IMR-90 (cell line): ENCODE measurements around the gene TSPEAR. TPM values are rescaled to one million over a fixed set of nuclear protein-coding genes. Genes with fewer than 3 reads are reported as not detected.

Source experiments
- ATAC-seq: fragments of 200-7000 bp; cut with Tn5 transposase; 2 replicates; pipeline ENCODE4 v1.9.1; 2020; ENCODE audit warnings: low read depth, mild to moderate bottlenecking, moderate library complexity
- BruUV-seq: library from RNA; stranded (reverse); fragments of 400-500 nt; replicated peaks from 2 replicates; lab custom pipeline; 2021; lab: Mats Ljungman, UMichigan
- CTCF ChIA-PET: fragments of 300-600 bp; formaldehyde crosslinking; extraction: SDS; loops from one replicate; lab custom pipeline; 2021; ENCODE audit warnings: antibody characterized with exemption; lab: Yijun Ruan, JAX
- POLR2A ChIA-PET: fragments of 300-600 bp; sonication (Branson Sonifier 250); formaldehyde crosslinking; loops from one replicate; lab custom pipeline; 2022; ENCODE audit warnings: antibody characterized with exemption; ENCODE audit not compliant: unreplicated experiment; lab: Charles Lee
- DNase-seq: peaks from one replicate; pipeline ENCODE4 v3.0.0; 2013
- H2AFZ ChIP-seq: replicated peaks from 2 replicates; pipeline ENCODE3; 2013; ENCODE audit warnings: low read length, mild to moderate bottlenecking; ENCODE audit not compliant: poor library complexity
- H2AK5ac ChIP-seq: 2 replicates; pipeline ENCODE4 v1.6.1; 2013; ENCODE audit warnings: low read depth, low read length, inconsistent platforms
- H2AK9ac ChIP-seq: replicated peaks from 2 replicates; pipeline ENCODE3; 2013; ENCODE audit warnings: mild to moderate bottlenecking, low read depth, low read length, moderate library complexity; ENCODE audit not compliant: poor library complexity
- H2BK120ac ChIP-seq: 2 replicates; pipeline ENCODE4 v1.6.1; 2013; ENCODE audit warnings: low read depth, low read length, inconsistent platforms
- H2BK15ac ChIP-seq: 3 replicates; pipeline ENCODE4 v1.6.1; 2013; ENCODE audit warnings: low read depth, low read length, inconsistent platforms
- H2BK20ac ChIP-seq: 2 replicates; pipeline ENCODE4 v1.6.1; 2013; ENCODE audit warnings: low read depth, mild to moderate bottlenecking, inconsistent platforms, low read length, moderate library complexity
- H2BK5ac ChIP-seq: 2 replicates; pipeline ENCODE4 v1.6.1; 2013; ENCODE audit warnings: mild to moderate bottlenecking, low read depth, low read length, inconsistent platforms; ENCODE audit not compliant: poor library complexity, severe bottlenecking
- H3K14ac ChIP-seq: replicated peaks from 2 replicates; pipeline ENCODE4 v1.6.1; 2013; ENCODE audit warnings: low read depth, low read length, inconsistent platforms
- H3K18ac ChIP-seq: 2 replicates; pipeline ENCODE4 v1.6.1; 2013; ENCODE audit warnings: low read depth, low read length, control low read depth
- H3K23ac ChIP-seq: 2 replicates; pipeline ENCODE4 v1.6.1; 2013; ENCODE audit warnings: low read depth, low read length, inconsistent platforms
- H3K27ac ChIP-seq: 2 replicates; pipeline ENCODE4 v1.5.1; 2013; ENCODE audit warnings: mild to moderate bottlenecking, control low read depth, low read length; ENCODE audit not compliant: insufficient read depth
- H3K27me3 ChIP-seq: 2 replicates; pipeline ENCODE4 v1.6.1; 2013; ENCODE audit warnings: low read length; ENCODE audit not compliant: control insufficient read depth, insufficient read depth
- H3K36me3 ChIP-seq: 2 replicates; pipeline ENCODE4 v1.6.1; 2013; ENCODE audit warnings: low read length, mixed read lengths; ENCODE audit not compliant: control insufficient read depth, insufficient read depth
- H3K4ac ChIP-seq: 2 replicates; pipeline ENCODE4 v1.6.1; 2013; ENCODE audit warnings: low read depth, low read length, inconsistent platforms
- H3K4me1 ChIP-seq: 2 replicates; pipeline ENCODE4 v1.6.1; 2013; ENCODE audit warnings: low read length, mixed read lengths; ENCODE audit not compliant: control insufficient read depth, insufficient read depth
- H3K4me2 ChIP-seq: 2 replicates; pipeline ENCODE4 v1.6.1; 2013; ENCODE audit warnings: low read depth, mild to moderate bottlenecking, control low read depth, low read length, moderate library complexity
- H3K4me3 ChIP-seq: 2 replicates; pipeline ENCODE4 v1.5.1; 2013; ENCODE audit warnings: low read depth, mild to moderate bottlenecking, control low read depth, low read length, moderate library complexity; ENCODE audit not compliant: insufficient read depth
- H3K56ac ChIP-seq: 2 replicates; pipeline ENCODE4 v1.6.1; 2013; ENCODE audit warnings: low read length, inconsistent platforms; ENCODE audit not compliant: insufficient read depth; ENCODE audit errors: extremely low read depth
- H3K79me1 ChIP-seq, 2 experiments: 2 replicates each; pipeline ENCODE4 v1.6.1; 2013; ENCODE audit warnings: low read length in 2 of 2, inconsistent platforms in 1 of 2, low read depth in 1 of 2
- H3K9ac ChIP-seq: 2 replicates; pipeline ENCODE4 v1.6.1; 2013; ENCODE audit warnings: low read depth, low read length, control low read depth
- H3K9me1 ChIP-seq: 2 replicates; pipeline ENCODE4 v1.6.1; 2013; ENCODE audit warnings: low read length, inconsistent platforms; ENCODE audit not compliant: insufficient read depth
- H3K9me3 ChIP-seq: 2 replicates; pipeline ENCODE4 v1.6.1; 2013; ENCODE audit warnings: low read length; ENCODE audit not compliant: control insufficient read depth, insufficient read depth
- H4K20me1 ChIP-seq: 2 replicates; pipeline ENCODE4 v1.6.1; 2013; ENCODE audit warnings: low read length, inconsistent platforms; ENCODE audit not compliant: insufficient read depth
- H4K5ac ChIP-seq: 2 replicates; pipeline ENCODE4 v1.6.1; 2013; ENCODE audit warnings: mild to moderate bottlenecking, low read depth, low read length, control low read depth
- H4K8ac ChIP-seq, 2 experiments: 2 replicates each; pipeline ENCODE4 v1.6.1; 2013; ENCODE audit warnings: low read depth in 2 of 2, low read length in 2 of 2, control low read depth in 1 of 2, inconsistent platforms in 1 of 2
- H4K91ac ChIP-seq: 2 replicates; pipeline ENCODE4 v1.6.1; 2013; ENCODE audit warnings: low read depth, low read length, inconsistent platforms; ENCODE audit not compliant: insufficient read depth
- FOS ChIP-seq: fragments of 150-350 bp; IDR thresholded peaks from 2 replicates; pipeline ENCODE4 v1.6.1; 2016; ENCODE audit warnings: low read depth, low read length
- MAFK ChIP-seq: IDR thresholded peaks from 2 replicates; pipeline ENCODE4 v1.6.1; 2012; ENCODE audit warnings: low read depth, low read length, improper control_type of control experiment
- RFX5 ChIP-seq: IDR thresholded peaks from 2 replicates; pipeline ENCODE4 v1.8.0; 2012; ENCODE audit warnings: low read depth, mild to moderate bottlenecking, low read length, moderate library complexity
- SMC3 ChIP-seq: fragments of 150-350 bp; IDR thresholded peaks from 2 replicates; pipeline ENCODE4 v1.6.1; 2016; ENCODE audit warnings: low read depth, mild to moderate bottlenecking, antibody characterized with exemption, low read length, moderate library complexity
- WGBS, 2 experiments: methylation state at CpG; one replicate each; pipeline versions ENCODE4 v1.1.5 to v1.1.7; 2013; ENCODE audit warnings: missing lambda C conversion rate in 2 of 2; ENCODE audit not compliant: insufficient read length in 1 of 2; ENCODE audit errors: extremely low coverage in 2 of 2; 5-methylcytosine and 5-hydroxymethylcytosine counted together
- dilution Hi-C: fragments of 300-500 bp; cut with HindIII; formaldehyde crosslinking; loops from one replicate; pipeline ENCODE4 v1.14.3; 2018; ENCODE audit warnings: low sequenced_read_pairs; ENCODE audit not compliant: unreplicated experiment
- in situ Hi-C: fragments of 300-500 bp; cut with MboI; formaldehyde crosslinking; loops from 3 replicates; pipeline ENCODE4 v1.14.3; 2019; ENCODE audit warnings: low sequenced_read_pairs, inconsistent platforms, mixed read lengths
- intact Hi-C: fragments of 100-400 bp; cut with micrococcal nuclease; formaldehyde crosslinking; loops from 2 replicates; pipeline ENCODE4 v1.10.0; 2022
- polyA plus RNA-seq, 3 experiments: library from polyadenylated mRNA; depleted of rRNA; stranded (reverse); fragments of >200 nt; gene quantifications; 2 replicates each; pipeline ENCODE4 v1.2.3, GENCODE V29; 2012; ENCODE audit warnings: low replicate concordance in 1 of 3
- total RNA-seq: library from RNA; depleted of rRNA; stranded (reverse); fragments of >200 nt; gene quantifications from 2 replicates; pipeline ENCODE4 v1.2.3, GENCODE V29; 2012
- TF ChIP-seq, protein P1 (sequence below): fragments of 150-350 bp; IDR thresholded peaks from 2 replicates; pipeline ENCODE4 v1.6.1; 2017; ENCODE audit warnings: mild to moderate bottlenecking, antibody characterized with exemption, low read length, low read depth
- TF ChIP-seq, protein P2 (sequence below): conservative IDR thresholded peaks from 2 replicates; pipeline ENCODE4 v1.5.1; 2012; ENCODE audit warnings: mild to moderate bottlenecking, low read depth, low read length, improper control_type of control experiment

Gene TSPEAR
- total and polyA plus RNA-seq, 2 of the 4 experiments (the other 2 are of a cell fraction) = not detected

DNA sequence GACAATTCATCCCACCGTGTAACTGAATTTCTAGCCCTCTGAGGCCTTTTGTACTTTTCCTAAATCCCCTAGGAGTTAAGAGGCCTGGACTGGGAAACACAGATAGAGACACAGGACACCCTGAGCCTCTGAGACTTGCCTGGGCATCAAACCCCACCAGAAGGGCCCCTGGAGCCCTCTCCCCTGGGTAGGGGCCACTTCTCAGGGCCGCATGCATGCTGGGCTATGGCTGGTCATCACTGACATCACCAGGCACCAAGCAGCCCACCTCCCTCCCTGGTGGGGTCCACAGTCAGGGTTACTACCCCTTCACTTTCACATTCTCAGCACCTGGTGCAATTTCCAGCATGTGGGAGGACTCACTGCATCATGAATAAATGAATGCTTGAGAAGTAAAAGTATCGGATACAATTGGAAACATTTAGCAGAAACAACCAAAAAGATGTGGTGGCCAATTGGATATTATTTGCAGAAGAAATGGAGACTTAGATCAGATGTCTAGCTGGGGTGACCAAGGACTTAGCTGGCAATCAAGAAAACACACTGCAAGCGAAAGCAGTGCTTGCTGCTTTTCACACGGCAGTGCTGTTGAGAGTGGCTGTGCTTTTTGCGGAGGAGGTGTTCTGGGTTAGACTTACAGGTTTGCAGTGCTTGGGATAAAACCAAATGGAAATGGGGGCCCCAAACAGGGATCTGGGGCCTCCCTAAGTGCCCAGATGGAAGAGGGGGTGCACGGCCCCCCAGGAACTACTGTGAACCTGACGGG, 111.9 kb downstream of the TSPEAR start:
- H3K23ac ChIP-seq = no peak overlapping the region
- DNase-seq = no peak
- no peak overlapping the region for H3K4ac ChIP-seq
- H3K9ac ChIP-seq = no peak overlapping the region
- H4K5ac ChIP-seq = no peak overlapping the region
- H4K8ac ChIP-seq = no peak overlapping the region
- H3K4me1 ChIP-seq = no peaks in the 10 kb centered on the region
- H2BK20ac ChIP-seq = no peak overlapping the region
- H3K14ac ChIP-seq = no peak overlapping the region
- no peak overlapping the region for H3K4me3 ChIP-seq
- no peaks in the 10 kb centered on the region for H3K36me3 ChIP-seq
- H3K9me1 ChIP-seq = no peaks in the 10 kb centered on the region
- no peak overlapping the region for H4K91ac ChIP-seq
- no peak overlapping the region for H3K18ac ChIP-seq
- ChIA-PET CTCF (no interaction called here), POLR2A (no interaction called here)
- no peak overlapping the region for H2BK15ac ChIP-seq
- WGBS, 2 experiments = 40% methylated on average over 1 of the region's 8 CpGs; no CpG with 5 or more reads in 1 of the 2 experiments
- no peak overlapping the region for H2AK9ac ChIP-seq
- H3K79me1 ChIP-seq = no peaks in the 10 kb centered on the region
- H3K9me3 ChIP-seq = no peaks in the 10 kb centered on the region
- TF ChIP-seq, protein P1, sequence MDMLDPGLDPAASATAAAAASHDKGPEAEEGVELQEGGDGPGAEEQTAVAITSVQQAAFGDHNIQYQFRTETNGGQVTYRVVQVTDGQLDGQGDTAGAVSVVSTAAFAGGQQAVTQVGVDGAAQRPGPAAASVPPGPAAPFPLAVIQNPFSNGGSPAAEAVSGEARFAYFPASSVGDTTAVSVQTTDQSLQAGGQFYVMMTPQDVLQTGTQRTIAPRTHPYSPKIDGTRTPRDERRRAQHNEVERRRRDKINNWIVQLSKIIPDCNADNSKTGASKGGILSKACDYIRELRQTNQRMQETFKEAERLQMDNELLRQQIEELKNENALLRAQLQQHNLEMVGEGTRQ = no peak
- TF ChIP-seq, protein P2, sequence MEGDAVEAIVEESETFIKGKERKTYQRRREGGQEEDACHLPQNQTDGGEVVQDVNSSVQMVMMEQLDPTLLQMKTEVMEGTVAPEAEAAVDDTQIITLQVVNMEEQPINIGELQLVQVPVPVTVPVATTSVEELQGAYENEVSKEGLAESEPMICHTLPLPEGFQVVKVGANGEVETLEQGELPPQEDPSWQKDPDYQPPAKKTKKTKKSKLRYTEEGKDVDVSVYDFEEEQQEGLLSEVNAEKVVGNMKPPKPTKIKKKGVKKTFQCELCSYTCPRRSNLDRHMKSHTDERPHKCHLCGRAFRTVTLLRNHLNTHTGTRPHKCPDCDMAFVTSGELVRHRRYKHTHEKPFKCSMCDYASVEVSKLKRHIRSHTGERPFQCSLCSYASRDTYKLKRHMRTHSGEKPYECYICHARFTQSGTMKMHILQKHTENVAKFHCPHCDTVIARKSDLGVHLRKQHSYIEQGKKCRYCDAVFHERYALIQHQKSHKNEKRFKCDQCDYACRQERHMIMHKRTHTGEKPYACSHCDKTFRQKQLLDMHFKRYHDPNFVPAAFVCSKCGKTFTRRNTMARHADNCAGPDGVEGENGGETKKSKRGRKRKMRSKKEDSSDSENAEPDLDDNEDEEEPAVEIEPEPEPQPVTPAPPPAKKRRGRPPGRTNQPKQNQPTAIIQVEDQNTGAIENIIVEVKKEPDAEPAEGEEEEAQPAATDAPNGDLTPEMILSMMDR = no peak
- TF ChIP-seq MAFK (no peak), SMC3 (no peak), RFX5 (no peak), FOS (no peak)
- no peak overlapping the region for H2BK120ac ChIP-seq
- H4K20me1 ChIP-seq = no peaks in the 10 kb centered on the region
- intact Hi-C loops (no loop called here), in situ Hi-C loops (no loop called here), dilution Hi-C loops (no loop called here)
- no peak overlapping the region for H3K4me2 ChIP-seq
- H3K56ac ChIP-seq = no peak overlapping the region
- BruUV-seq = no TSS peak
- H2BK5ac ChIP-seq = no peak overlapping the region
- H3K27ac ChIP-seq = no peak overlapping the region
- H2AK5ac ChIP-seq = no peak overlapping the region
- no peak for ATAC-seq
- H3K27me3 ChIP-seq = peaks cover 4% of the 10 kb centered on the region
- H2AFZ ChIP-seq = no peak overlapping the region
